H1 (cell line): Measurements from ENCODE around the gene MRPL34. TPM values are rescaled to one million over a fixed set of nuclear protein-coding genes. Genes with fewer than 3 reads are reported as not detected.

ENCODE experiments used
- CTCF ChIA-PET: fragments of 300-600 bp; sonication (Branson Sonifier 250); formaldehyde crosslinking; loops from one replicate; lab custom pipeline; 2021; ENCODE audit not compliant: partially characterized antibody; lab: Charles Lee
- POLR2A ChIA-PET: fragments of 300-600 bp; sonication (Branson Sonifier 250); formaldehyde crosslinking; loops from one replicate; lab custom pipeline; 2021; ENCODE audit warnings: inconsistent platforms; ENCODE audit not compliant: partially characterized antibody; lab: Charles Lee
- DNase-seq, 2 experiments: peaks; one replicate each; pipeline versions ENCODE4 v3.0.0 to v3.0.0-alpha.2; 2010 to 2022; ENCODE audit warnings: low spot score in 2 of 2, low read depth in 1 of 2, mixed read lengths in 1 of 2
- FAIRE-seq: peaks from 2 replicates; lab custom pipeline; 2011; peaks lifted over from hg19 to GRCh38; lab: Jason Lieb, UNC
- H2AFZ ChIP-seq: 2 replicates; pipeline ENCODE4 v1.8.1; 2012; ENCODE audit warnings: low read length, inconsistent platforms
- H2AK5ac ChIP-seq: 2 replicates; pipeline ENCODE4 v1.6.1; 2013; ENCODE audit warnings: low read depth, low read length
- H2BK120ac ChIP-seq: replicated peaks from 2 replicates; pipeline ENCODE3; 2013; ENCODE audit warnings: low read depth, low read length, inconsistent platforms
- H2BK12ac ChIP-seq: 2 replicates; pipeline ENCODE4 v1.6.1; 2013; ENCODE audit warnings: low read depth, low read length
- H2BK15ac ChIP-seq: 2 replicates; pipeline ENCODE4 v1.6.1; 2013; ENCODE audit warnings: low read length
- H2BK20ac ChIP-seq: 2 replicates; pipeline ENCODE4 v1.6.1; 2013; ENCODE audit warnings: low read length
- H2BK5ac ChIP-seq: 2 replicates; pipeline ENCODE4 v1.6.1; 2013; ENCODE audit warnings: low read depth, low read length
- H3K14ac ChIP-seq: 2 replicates; pipeline ENCODE4 v1.6.1; 2013; ENCODE audit warnings: inconsistent platforms; ENCODE audit not compliant: insufficient read length
- H3K18ac ChIP-seq: 2 replicates; pipeline ENCODE4 v1.6.1; 2013; ENCODE audit warnings: low read length; ENCODE audit errors: extremely low read depth
- H3K23ac ChIP-seq: 2 replicates; pipeline ENCODE4 v1.6.1; 2013; ENCODE audit warnings: inconsistent platforms; ENCODE audit not compliant: insufficient read length
- H3K23me2 ChIP-seq: 2 replicates; pipeline ENCODE4 v1.6.1; 2013; ENCODE audit warnings: low read depth, low read length
- H3K27ac ChIP-seq: 2 replicates; pipeline ENCODE4 v1.6.1; 2011; ENCODE audit warnings: low read depth, low read length, inconsistent platforms
- H3K27me3 ChIP-seq, 4 experiments: replicated peaks in 1 of 4; 1 replicate in 1 of 4; 2 replicates in 3 of 4; pipeline versions ENCODE4 v1.6.1 to v1.8.1; 2011 to 2013; ENCODE audit warnings: low read length in 3 of 4, mild to moderate bottlenecking in 3 of 4, inconsistent platforms in 2 of 4, mixed read lengths in 2 of 4, moderate library complexity in 1 of 4; ENCODE audit not compliant: control insufficient read depth in 3 of 4, insufficient read depth in 3 of 4; ENCODE audit errors: extremely low read depth in 1 of 4
- H3K36me3 ChIP-seq, 4 experiments: 2 replicates each; pipeline versions ENCODE4 v1.6.1 to v1.8.1; 2011 to 2013; ENCODE audit warnings: mild to moderate bottlenecking in 4 of 4, low read length in 3 of 4, moderate library complexity in 2 of 4, control low read depth in 1 of 4, inconsistent platforms in 1 of 4; ENCODE audit not compliant: insufficient read depth in 4 of 4, control insufficient read depth in 2 of 4
- H3K4ac ChIP-seq: replicated peaks from 2 replicates; pipeline ENCODE3; 2013; ENCODE audit warnings: low read length, low read depth, mixed read lengths, inconsistent platforms; ENCODE audit not compliant: insufficient read length
- H3K4me1 ChIP-seq, 4 experiments: replicated peaks in 1 of 4; 1 replicate in 1 of 4; 2 replicates in 3 of 4; pipeline versions ENCODE4 v1.6.1 to v1.8.1; 2011 to 2013; ENCODE audit warnings: low read length in 3 of 4, inconsistent platforms in 2 of 4, mixed read lengths in 1 of 4; ENCODE audit not compliant: insufficient read depth in 4 of 4, control insufficient read depth in 3 of 4
- H3K4me2 ChIP-seq, 2 experiments: 2 replicates each; pipeline versions ENCODE4 v1.6.1 to v1.8.1; 2011 to 2013; ENCODE audit warnings: low read depth in 2 of 2, low read length in 2 of 2, control low read depth in 1 of 2, inconsistent platforms in 1 of 2, mild to moderate bottlenecking in 1 of 2; ENCODE audit not compliant: insufficient read depth in 1 of 2
- H3K4me3 ChIP-seq, 4 experiments: fragments of 200-600, 300-600 bp in 1 of 4; sonication (generic), shearing (Covaris generic), sonication (Bioruptor Twin) in 1 of 4; 2 replicates each; pipeline versions ENCODE4 v1.5.1 to v1.8.1; 2011 to 2016; ENCODE audit warnings: low read length in 4 of 4, low read depth in 3 of 4, control low read depth in 2 of 4, inconsistent platforms in 2 of 4, mild to moderate bottlenecking in 2 of 4, mixed read lengths in 1 of 4, moderate library complexity in 1 of 4; ENCODE audit not compliant: insufficient read depth in 2 of 4; ENCODE audit errors: extremely low read depth in 1 of 4
- H3K56ac ChIP-seq: replicated peaks from 2 replicates; pipeline ENCODE3; 2013; ENCODE audit warnings: low read depth, mild to moderate bottlenecking, mixed read lengths, low read length, inconsistent platforms; ENCODE audit not compliant: insufficient read length
- H3K79me1 ChIP-seq: 2 replicates; pipeline ENCODE4 v1.6.1; 2013; ENCODE audit warnings: low read depth, low read length, control low read depth
- H3K79me2 ChIP-seq, 2 experiments: 2 replicates each; pipeline versions ENCODE4 v1.6.1 to v1.8.1; 2012 to 2013; ENCODE audit warnings: low read length in 2 of 2, mild to moderate bottlenecking in 2 of 2, inconsistent platforms in 1 of 2; ENCODE audit not compliant: insufficient read depth in 2 of 2, control insufficient read depth in 1 of 2
- H3K9ac ChIP-seq, 4 experiments: replicated peaks in 1 of 4; 1 replicate in 1 of 4; 2 replicates in 3 of 4; pipeline versions ENCODE4 v1.6.1 to v1.8.1; 2011 to 2013; ENCODE audit warnings: low read depth in 3 of 4, low read length in 3 of 4, control low read depth in 2 of 4, mild to moderate bottlenecking in 2 of 4, moderate library complexity in 2 of 4, inconsistent platforms in 1 of 4; ENCODE audit errors: extremely low read depth in 1 of 4
- H3K9me3 ChIP-seq, 2 experiments: 2 replicates each; pipeline versions ENCODE4 v1.6.1 to v1.8.1; 2012 to 2013; ENCODE audit warnings: mild to moderate bottlenecking in 2 of 2, moderate library complexity in 2 of 2, control low read depth in 1 of 2, inconsistent platforms in 1 of 2, low read depth in 1 of 2, low read length in 1 of 2, mixed read lengths in 1 of 2; ENCODE audit not compliant: insufficient read depth in 2 of 2
- H4K20me1 ChIP-seq, 2 experiments: replicated peaks in 1 of 2; 2 replicates each; pipeline versions ENCODE3 to v1.8.1; 2011 to 2013; ENCODE audit warnings: inconsistent platforms in 2 of 2, low read length in 2 of 2, mild to moderate bottlenecking in 1 of 2; ENCODE audit not compliant: insufficient read depth in 2 of 2, control insufficient read depth in 1 of 2
- H4K5ac ChIP-seq: 2 replicates; pipeline ENCODE4 v1.6.1; 2013; ENCODE audit warnings: low read length, low read depth, mixed read lengths, inconsistent platforms; ENCODE audit not compliant: insufficient read length
- H4K8ac ChIP-seq: 2 replicates; pipeline ENCODE4 v1.8.0; 2013; ENCODE audit warnings: mild to moderate bottlenecking, moderate library complexity, low read length, inconsistent platforms; ENCODE audit not compliant: insufficient read depth; ENCODE audit errors: extremely low read depth
- H4K91ac ChIP-seq: replicated peaks from 2 replicates; pipeline ENCODE3; 2013; ENCODE audit warnings: low read length, mixed read lengths, inconsistent platforms; ENCODE audit not compliant: insufficient read length
- EZH2 ChIP-seq: fragments of 200-600 bp; sonication (generic); IDR thresholded peaks from 2 replicates; pipeline ENCODE4 v1.7.1; 2012; ENCODE audit warnings: low read depth, mild to moderate bottlenecking, moderate library complexity, low read length, inconsistent platforms; ENCODE audit not compliant: severe bottlenecking
- HDAC6 ChIP-seq: IDR thresholded peaks from one replicate; pipeline ENCODE4 v1.7.1; 2012; ENCODE audit warnings: low read depth, mild to moderate bottlenecking, inconsistent platforms, low read length, moderate library complexity
- JUN ChIP-seq: IDR thresholded peaks from 2 replicates; pipeline ENCODE4 v1.6.1; 2011; ENCODE audit warnings: low read depth, mild to moderate bottlenecking, improper control_type of control experiment, low read length
- POLR2AphosphoS5 ChIP-seq: IDR thresholded peaks from 2 replicates; pipeline ENCODE4 v1.6.1; 2011; ENCODE audit warnings: low read depth, low read length
- SAP30 ChIP-seq: fragments of 300-600 bp; sonication (generic); IDR thresholded peaks from 2 replicates; pipeline ENCODE4 v1.7.1; 2012; ENCODE audit warnings: low read length, moderate library complexity, mild to moderate bottlenecking, inconsistent platforms; ENCODE audit not compliant: insufficient read depth, insufficient replicate concordance
- SP4 ChIP-seq: IDR thresholded peaks from 2 replicates; pipeline ENCODE4 v1.6.1; 2012; ENCODE audit warnings: low read length, inconsistent platforms
- TEAD4 ChIP-seq: IDR thresholded peaks from 2 replicates; pipeline ENCODE4 v1.6.1; 2012; ENCODE audit warnings: low read depth, low read length, inconsistent platforms, mixed read lengths
- WGBS, 2 experiments: shearing (Covaris generic) in 1 of 2; methylation state at CpG; one replicate each; pipeline versions ENCODE4 v1.1.6 to v1.1.7; 2013 to 2015; ENCODE audit warnings: low lambda C conversion rate in 2 of 2, mixed read lengths in 2 of 2, inconsistent platforms in 1 of 2, low coverage in 1 of 2, missing lambda C conversion rate in 1 of 2; ENCODE audit not compliant: insufficient replicate concordance in 2 of 2, insufficient coverage in 1 of 2, insufficient read length in 1 of 2; ENCODE audit errors: extremely low coverage in 1 of 2, missing lambda C conversion rate in 1 of 2; 5-methylcytosine and 5-hydroxymethylcytosine counted together
- polyA plus RNA-seq, 7 experiments: library from polyadenylated mRNA; depleted of rRNA in 3 of 7; stranded (reverse) in 5 of 7; unstranded in 2 of 7; fragments of >200 nt in 5 of 7; fragments of 200-250 nt in 2 of 7; gene quantifications; 1 replicate in 5 of 7; 2 replicates in 1 of 7; 4 replicates in 1 of 7; pipeline versions ENCODE4 v1.2.1 to v1.2.3, GENCODE V29; 2011 to 2013; ENCODE audit warnings: missing spikeins in 2 of 7, mixed read lengths in 2 of 7
- total RNA-seq: library from RNA; stranded (reverse); fragmentation: NEBNext Ultra II Directional; extraction: Animal tissue kit (Norgen Biotek cat#: 25700); gene quantifications from 2 replicates; pipeline ENCODE4 v1.2.1, GENCODE V29; 2021
- TF ChIP-seq, protein P1 (sequence below): IDR thresholded peaks from 2 replicates; pipeline ENCODE4 v1.6.1; 2012; ENCODE audit warnings: low read length, inconsistent platforms

MRPL34 gene
- total and polyA plus RNA-seq, 2 of the 8 experiments (the other 6 are each of a cell fraction or from before 2014, with no cell fraction given), result 91.9 to 99.6 TPM

DNA sequence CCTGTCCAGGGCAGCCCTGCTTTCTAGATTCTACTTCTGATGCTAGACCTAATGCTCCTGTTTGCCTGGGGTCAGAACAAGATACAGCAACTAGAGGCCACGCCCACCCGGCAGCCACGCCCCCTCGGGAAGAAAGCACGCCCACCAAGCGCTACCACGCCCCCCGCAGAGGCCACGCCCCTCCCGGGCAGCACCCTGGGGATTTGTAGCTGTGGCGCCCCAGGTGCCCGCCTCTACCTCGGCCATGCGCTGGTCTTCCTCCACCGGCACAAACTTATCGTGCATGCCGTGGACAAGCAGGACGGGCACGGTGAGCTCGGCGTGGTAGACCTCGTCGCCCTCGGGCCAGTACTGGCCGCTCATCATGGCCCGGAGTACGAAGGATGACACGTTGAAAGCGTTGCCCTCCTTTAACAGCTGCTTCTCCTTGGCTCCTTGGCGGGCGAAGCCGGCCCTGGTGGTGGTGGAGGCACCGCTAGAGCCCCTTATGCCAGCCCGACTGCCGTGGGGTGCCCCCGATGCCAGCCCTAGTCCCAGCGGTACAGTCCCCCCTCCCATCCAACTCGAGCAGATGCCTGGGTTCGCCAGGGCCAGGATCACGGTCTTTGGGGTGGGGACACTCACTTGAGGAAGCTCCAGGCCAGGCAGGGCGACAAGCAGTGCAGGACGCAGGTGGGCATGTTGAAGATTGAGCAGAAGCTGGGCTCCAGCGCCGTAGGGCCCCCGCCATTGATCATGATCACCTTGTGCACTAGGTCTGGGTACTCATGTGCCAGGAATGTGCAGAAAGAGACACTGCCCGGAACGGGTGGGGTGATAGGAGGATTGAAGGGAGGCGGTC is 11.4 kb upstream of the MRPL34 start:
- Histone ChIP-seq H3K23ac (no peak overlapping the region), H3K18ac (no peak overlapping the region), H2BK5ac (peak overlapping the region; percentile 35; the same call in 1 of the 2 replicates), H3K4me3 (peak overlapping the region in 1 of 4 experiments; percentile 67; a peak in 1 of 8 replicates), H3K79me1 (peaks cover 7% of the 10 kb centered on the region), H4K91ac (no peak overlapping the region), H2AFZ (no peak overlapping the region), H3K36me3 (peaks cover 0 to 14% (median 6%) of the 10 kb centered on the region in 4 experiments; a peak in 4 of 8 replicates), H3K27ac (peak overlapping the region; percentile 9; the same call in 1 of the 2 replicates), H3K23me2 (peaks cover 5% of the 10 kb centered on the region; the same call in 1 of the 2 replicates), H4K20me1 (peaks cover 0 to 8% of the 10 kb centered on the region in 2 experiments), H3K27me3 (no peaks in the 10 kb centered on the region), H3K56ac (no peak overlapping the region), H2BK20ac (no peak overlapping the region), H4K8ac (peak overlapping the region; percentile 59; the same call in 1 of the 2 replicates), H2BK15ac (peak overlapping the region; percentile 65; the same call in 1 of the 2 replicates), H4K5ac (peak overlapping the region; percentile 47), H2BK12ac (peak overlapping the region; percentile 75; the same call in 1 of the 2 replicates), H3K79me2 (peaks cover 0 to 6% of the 10 kb centered on the region in 2 experiments; a peak in 1 of 4 replicates), H3K4me2 (peak overlapping the region; percentile 37 to 49), H3K4me1 (peaks cover 0 to 5% (median 4%) of the 10 kb centered on the region in 4 experiments; a peak in 5 of 7 replicates), H3K14ac (no peak overlapping the region), H2BK120ac (no peak overlapping the region), H3K9me3 (peaks cover 0 to 3% of the 10 kb centered on the region in 2 experiments; a peak in 1 of 4 replicates), H3K4ac (no peak overlapping the region), H3K9ac (no peak overlapping the region), H2AK5ac (peak overlapping the region; percentile 87; the same call in 1 of the 2 replicates)
- DNase-seq (peak in 1 of 2 experiments; percentile 99), FAIRE-seq (peak; percentile 42)
- CTCF ChIA-PET, result interaction anchor here (0.7 to 2.2 kb wide), 8 partner anchors 11 to 92 kb away, joined by 3 to 11 read pairs (median 4); partner anchors contain the start of genes ANKLE1, MRPL34 and USHBP1
- POLR2A ChIA-PET, result interaction anchor here (0.8 to 2.3 kb wide), 10 partner anchors 11 to 74 kb away, joined by 3 to 9 read pairs (median 3); partner anchors contain the start of genes BABAM1, DDA1 and MRPL34
- WGBS, 2 experiments, result 70% methylated on average over 45 of the region's 48 CpGs; no CpG with 5 or more reads in 1 of the 2 experiments
- no peak for TF ChIP-seq JUN
- TF ChIP-seq SAP30, result no peak
- no peak for TF ChIP-seq EZH2
- 0 out of 2 replicates have a peak, but pooled peaks have one; percentile 24 for TF ChIP-seq POLR2AphosphoS5
- TF ChIP-seq TEAD4, result no peak
- TF ChIP-seq, protein P1, sequence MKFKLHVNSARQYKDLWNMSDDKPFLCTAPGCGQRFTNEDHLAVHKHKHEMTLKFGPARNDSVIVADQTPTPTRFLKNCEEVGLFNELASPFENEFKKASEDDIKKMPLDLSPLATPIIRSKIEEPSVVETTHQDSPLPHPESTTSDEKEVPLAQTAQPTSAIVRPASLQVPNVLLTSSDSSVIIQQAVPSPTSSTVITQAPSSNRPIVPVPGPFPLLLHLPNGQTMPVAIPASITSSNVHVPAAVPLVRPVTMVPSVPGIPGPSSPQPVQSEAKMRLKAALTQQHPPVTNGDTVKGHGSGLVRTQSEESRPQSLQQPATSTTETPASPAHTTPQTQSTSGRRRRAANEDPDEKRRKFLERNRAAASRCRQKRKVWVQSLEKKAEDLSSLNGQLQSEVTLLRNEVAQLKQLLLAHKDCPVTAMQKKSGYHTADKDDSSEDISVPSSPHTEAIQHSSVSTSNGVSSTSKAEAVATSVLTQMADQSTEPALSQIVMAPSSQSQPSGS, result no peak
- TF ChIP-seq HDAC6, result no peak
- TF ChIP-seq SP4, result peak; percentile 83; the same call in 1 of the 2 replicates
